HG03378 (cell line): ENCODE results near the gene STK4.

ENCODE experiments used
- ATAC-seq: cut with Tn5 transposase; IDR thresholded peaks from one replicate; pipeline ENCODE4 v1.9.1; 2021; ENCODE audit warnings: mild to moderate bottlenecking, moderate library complexity; ENCODE audit not compliant: unreplicated experiment

The STK4 gene

DNA sequence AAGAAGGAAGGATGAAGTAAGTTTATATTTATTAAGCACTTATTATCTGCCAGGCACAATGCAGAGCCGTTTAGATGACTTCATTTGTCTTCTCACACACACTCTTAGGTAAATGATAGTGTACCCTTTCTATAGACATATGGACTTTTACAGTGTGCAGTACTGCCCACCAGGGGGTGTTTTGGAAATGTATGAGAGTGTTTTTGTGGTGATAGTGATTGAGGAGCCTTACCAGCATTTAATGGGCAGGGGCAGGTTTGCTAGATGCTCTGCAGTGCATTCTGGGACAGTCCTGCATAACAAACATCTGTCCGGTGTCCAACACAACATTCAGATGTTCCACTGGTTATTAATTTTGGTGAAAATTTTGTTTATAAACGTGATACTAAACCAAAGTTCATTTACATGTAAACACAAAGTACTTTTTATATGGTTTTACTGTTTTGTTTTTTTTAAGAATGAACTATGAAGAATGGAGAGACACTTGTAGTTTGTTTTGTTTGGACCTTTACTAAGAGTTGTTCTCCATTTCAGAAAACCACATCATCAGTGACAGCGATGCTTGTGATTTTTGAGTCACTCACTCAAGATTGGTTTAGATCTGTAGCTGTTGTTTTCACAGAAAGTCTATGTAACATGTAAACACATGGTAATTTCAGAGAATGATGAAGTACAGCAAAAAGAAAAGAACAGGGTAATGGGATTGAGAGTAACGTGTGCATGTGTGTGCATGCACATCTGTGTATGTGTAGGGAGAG lies 114.7 kb downstream of the STK4 start:
- ATAC-seq: no peak

DNA sequence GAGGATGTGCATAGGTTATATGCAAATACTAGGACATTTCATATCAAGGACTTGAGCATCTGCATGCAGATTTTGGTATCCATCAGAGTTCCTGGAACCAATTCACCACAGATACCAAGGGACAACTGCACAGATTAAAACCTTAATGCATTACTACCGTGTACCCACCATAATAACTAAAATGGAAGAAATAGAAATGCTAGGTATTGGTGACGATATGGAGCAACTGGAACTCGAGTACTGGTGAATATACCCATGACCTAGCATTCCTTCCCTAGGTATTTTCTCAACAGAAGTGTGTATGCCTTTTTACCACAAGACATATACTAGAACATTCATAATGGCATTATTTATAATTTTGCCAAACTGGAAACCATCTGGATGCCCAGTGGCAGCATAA lies 116.2 kb downstream of the STK4 start:
- ATAC-seq: no peak

DNA sequence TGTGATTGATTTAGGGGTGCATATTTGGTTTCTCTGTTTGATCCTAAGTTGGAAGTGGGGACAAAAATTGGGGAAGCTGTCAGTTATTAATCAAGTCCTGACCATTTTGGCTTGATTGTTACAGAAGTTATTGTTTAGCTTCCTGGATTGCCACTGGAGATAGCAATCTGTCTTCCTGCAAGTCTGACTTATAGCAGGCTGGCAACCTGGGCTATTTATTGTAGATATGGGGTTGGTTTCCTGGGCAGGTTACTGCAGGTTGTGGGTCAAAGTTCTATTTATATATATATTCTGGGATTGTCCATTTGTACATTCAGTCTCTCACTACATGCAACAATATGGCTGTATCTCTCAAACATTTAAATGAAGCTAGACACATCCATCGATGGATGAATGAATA lies 116.8 kb downstream of the STK4 start:
- ATAC-seq: no peak

DNA sequence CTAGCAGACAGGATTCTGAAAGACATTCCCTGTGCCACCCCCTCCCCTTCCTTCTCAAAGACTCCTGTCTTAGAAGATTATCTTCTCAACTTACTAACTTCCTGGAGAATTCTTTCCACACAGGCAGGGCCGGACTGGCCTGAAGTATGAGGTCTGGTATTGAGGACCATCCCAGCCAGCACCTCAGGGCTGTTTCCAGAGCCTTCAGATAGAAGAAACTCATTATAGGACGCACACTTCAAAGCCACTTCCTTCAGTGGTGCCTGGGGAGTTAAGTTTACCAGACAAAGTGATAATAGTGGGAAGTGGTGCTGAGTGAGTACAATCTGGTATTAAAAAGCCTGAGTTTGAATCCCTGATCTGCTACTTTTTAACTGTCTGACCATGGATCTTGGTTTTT lies 119.0 kb downstream of the STK4 start:
- ATAC-seq: no peak

DNA sequence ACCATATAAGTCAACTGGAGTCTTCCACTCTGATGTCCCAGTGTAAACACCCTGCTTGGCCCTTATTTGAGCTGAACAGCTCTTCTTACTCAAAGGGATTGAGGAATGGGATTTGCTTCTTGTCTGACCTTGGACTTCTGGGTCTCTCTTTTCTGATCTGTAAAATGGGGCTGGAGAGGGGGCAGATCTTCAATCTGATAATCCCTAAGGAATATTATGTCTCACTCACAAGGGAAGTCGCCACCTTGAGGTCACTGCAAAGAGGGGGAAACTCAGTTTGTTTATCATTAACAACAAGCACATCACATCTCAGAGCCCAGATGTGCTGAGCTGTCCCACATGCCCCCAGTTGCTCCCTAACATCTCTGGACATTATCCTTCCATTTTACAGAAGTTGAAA lies 119.6 kb downstream of the STK4 start:
- ATAC-seq: no peak

DNA sequence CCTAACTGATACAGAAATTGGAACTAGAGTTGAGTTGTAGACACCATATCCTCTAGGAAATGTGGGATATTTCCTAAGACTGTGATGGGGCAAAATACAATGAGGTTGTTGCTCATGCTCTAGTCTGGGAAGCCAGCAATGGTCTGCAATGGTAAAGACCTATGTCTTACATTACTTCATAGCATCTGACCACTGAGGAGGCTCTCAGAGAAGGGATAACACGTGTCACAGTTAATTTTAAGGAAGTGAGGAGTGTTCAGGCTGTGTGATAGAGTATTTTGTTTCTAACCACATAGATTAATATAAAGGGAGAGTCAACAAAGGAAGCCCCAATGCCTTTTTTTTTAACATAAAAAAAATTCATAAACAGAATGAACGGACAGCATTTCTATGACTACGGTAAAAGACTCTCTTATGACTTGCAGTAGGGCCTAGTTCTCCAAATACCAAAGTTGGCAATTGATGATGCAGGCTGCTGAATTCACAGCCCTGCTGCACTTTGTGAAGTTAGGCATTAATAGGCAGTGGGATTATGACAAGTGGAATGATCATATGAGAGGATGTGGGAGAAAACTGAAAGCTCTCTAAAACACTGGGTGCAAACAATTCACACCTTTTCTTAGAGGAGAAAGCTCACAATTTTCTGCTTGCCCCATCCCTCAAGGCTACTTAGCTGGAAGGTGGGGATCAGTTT lies 120.9 kb downstream of the STK4 start:
- ATAC-seq: no peak

DNA sequence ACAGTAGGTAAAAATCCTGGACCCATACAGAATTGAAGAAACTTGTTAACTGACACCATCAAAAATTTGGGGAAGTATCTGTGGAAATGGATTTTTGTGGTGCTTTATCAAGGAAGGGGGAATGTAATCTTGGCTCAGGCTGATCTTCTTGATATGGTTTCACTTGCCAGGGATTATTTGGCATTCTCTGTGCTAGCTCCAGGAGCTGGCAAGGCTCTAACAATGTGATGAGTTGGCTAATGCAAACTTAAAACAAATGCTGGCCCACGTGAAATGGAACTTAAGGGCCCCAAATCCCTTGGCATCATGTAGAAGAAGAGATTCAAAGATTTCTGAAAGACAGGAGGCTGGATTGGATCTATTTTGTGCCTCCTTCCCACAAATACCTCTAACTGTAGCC lies 121.5 kb downstream of the STK4 start:
- ATAC-seq: no peak

DNA sequence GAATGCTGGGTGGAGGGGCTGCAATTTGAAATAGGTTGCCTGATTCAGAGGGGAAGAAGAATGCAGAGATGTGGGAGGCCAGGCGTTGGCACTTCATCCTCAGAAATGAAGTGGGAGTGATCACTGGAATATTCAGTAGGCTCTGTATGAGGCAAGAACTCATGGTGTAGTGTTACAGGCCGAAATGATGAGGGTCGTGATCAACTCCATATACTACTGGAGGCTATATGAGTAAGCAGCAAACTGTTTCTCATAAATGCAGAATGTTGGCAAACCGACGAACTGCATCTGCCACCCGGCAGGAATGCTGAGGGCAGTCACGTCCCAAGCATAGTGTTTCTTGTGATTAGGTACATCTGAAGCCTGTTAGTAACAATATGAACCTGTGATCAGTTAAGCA lies 121.9 kb downstream of the STK4 start:
- no peak for ATAC-seq

DNA sequence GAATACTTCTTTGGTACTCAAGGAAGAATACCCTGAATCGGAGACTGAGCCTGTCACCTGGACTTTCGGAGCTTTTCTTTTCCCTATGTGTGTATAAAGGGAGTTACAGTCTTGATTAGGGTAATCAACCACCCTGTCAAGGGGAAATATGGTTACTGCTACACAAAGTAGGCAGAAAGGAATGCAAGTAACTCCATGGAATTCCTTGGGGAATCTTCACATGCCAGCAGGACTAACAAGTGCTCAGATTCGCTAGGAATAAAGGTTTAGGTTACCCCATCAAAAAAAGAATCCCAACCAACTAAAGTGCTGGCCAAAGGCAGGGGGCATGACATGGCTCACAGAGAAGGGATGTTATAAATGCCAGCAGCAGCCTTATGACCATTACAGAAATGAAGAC lies 124.2 kb downstream of the STK4 start:
- no peak for ATAC-seq

DNA sequence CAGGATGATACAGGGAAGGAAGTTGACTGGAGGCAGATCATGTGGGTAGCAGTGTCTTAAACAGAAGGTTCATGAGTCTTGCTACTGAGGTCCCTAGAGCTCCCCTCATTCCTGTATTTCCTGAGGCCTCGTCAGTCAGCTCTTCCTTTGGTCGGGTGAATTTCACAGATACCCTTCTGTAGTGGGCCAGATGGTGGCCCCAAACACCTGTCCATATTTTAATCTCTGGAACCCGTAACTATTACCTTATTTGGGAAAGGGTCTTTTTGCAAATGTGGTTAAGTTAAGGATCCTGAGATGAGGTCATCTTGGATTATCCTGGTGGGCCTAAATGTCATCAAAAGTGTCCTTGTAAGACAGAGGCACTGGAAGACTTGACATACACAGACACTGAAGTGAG lies 125.1 kb downstream of the STK4 start:
- ATAC-seq: no peak

DNA sequence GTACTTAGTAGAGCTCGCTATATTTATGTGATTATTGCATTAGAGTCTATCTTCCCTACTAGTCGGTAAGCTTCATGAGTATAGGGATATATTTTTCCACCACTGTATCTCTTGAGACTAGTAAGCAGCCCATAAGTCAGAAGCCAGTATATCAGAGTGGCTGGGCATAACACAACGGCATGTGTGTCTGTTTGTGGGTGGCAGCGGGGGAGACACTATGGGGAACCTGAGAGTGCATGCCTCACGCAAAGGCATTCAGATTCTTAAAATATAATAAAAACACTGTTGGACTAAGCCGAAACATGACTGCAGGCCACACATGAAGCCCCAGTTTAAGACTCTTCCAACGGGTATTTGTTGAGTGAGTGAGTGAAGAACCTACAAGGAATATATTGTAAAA lies 126.6 kb downstream of the STK4 start:
- no peak for ATAC-seq

DNA sequence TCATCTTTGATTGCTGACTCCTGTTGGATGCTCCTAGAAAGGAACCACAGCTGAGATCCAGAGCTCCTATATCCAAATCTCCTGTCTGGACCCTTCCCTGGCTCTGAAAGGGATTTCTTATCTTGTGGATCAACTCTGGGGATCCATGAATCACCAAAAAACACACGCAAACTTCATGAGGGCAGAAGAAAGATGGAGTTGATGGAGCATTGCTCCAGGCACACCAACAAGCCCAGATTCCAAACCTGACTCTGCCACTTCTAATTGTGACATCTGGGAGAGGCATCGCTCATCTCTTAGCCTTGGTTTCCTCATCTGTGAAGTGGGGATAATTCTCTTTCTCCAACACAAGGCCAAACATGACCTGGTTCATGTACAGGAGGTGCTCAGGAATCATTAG lies 127.9 kb downstream of the STK4 start:
- ATAC-seq: no peak

DNA sequence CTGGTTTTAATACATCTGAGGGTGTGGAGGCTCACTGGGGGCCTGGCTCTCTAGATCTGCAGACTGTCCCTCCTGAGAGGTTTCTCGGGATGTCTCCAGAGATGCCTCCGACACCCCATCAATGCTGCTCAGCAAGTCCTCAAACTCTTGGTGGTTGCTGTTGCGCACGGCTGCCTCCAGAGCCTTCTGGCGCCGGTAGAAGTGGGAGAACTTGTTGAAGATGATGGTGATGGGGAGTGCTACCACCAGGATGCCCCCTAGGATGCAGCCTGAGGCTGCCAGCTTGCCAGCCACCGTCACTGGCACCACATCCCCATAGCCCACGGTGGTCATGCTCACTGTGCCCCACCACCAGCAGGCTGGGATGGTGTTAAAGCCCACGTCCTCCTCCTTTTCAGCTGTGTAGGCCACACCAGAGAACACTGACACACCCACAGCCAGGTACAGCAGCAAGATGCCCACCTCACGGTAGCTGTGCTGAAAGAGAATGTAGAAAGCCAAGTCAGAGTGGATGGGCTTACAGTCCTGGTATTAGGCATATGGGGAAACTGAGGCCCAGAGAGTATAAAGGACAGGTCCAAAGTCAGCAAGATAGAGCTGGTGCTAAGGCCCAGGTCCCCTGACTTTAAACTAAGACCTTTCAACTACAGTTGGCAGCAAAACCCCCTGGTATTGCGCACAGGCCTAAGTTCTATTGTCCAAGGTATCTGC lies 128.7 kb downstream of the STK4 start:
- no peak for ATAC-seq

DNA sequence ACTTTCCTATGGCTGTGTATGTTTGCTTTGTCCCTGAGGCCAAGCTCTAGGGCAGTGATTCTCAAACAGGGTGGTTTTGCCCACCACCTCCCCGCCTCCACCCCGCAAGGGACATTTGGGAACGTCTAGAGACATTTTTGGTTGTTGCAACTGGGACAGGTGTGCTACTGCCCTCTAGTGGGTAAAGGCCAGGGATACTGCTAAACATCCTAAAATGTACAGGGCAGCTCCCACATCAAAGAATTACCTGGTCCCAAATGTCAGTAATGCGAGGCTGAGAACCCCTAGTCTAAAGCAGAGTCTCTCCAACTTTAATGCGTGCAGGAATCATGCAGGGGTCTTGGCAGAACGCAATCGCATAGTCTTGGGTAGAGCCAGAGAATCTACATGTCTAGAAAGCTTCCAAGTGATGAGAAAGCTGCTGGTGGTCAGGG lies 129.5 kb downstream of the STK4 start:
- no peak for ATAC-seq

DNA sequence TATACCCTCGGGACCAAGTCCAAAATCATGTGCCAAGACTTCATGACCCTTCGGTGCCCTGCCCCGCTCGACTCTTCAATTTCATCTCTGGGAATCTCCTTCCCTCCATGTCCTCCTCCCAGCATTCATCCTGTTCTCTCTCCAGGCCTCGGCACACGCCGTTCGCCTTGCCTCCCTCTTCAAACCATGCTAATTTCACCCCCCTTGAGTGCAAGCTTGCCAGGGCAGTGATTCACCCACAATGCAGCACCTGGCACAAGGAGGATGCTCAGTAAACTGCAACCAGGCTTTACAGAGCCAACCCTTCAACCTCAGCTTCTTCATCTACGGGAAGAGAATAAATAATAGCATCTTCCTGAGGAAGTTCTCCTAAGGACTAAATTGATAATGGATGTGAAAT lies 130.5 kb downstream of the STK4 start:
- ATAC-seq: no peak

DNA sequence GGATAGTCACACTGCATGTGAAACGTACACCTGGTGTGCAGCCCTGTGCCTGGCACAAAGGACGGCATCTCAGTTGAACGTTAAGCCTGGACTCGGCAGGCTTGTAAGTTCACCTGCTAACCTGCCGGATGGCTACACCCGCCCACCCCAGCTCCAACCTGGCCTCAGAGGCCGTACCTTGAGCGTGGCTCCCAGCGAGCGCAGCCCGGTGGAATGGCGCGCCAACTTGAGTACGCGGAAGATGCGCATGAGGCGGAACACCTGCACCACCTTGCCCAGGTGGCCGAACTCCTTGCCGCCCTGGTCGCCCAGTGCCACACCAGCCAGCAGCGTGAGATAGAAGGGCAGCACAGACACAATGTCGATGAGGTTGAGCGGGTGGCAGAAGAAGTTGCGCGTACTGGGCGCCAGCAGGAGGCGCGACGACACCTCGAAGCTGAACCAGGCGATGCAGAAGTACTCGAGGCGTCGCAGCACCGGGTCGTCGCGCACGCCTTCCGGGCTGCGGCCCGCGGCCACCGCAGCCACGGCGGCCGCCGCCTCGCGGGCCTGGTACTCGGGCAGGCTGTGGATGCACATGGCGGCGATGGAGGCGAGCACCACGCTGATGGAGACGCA lies 131.3 kb downstream of the STK4 start:
- no peak for ATAC-seq

DNA sequence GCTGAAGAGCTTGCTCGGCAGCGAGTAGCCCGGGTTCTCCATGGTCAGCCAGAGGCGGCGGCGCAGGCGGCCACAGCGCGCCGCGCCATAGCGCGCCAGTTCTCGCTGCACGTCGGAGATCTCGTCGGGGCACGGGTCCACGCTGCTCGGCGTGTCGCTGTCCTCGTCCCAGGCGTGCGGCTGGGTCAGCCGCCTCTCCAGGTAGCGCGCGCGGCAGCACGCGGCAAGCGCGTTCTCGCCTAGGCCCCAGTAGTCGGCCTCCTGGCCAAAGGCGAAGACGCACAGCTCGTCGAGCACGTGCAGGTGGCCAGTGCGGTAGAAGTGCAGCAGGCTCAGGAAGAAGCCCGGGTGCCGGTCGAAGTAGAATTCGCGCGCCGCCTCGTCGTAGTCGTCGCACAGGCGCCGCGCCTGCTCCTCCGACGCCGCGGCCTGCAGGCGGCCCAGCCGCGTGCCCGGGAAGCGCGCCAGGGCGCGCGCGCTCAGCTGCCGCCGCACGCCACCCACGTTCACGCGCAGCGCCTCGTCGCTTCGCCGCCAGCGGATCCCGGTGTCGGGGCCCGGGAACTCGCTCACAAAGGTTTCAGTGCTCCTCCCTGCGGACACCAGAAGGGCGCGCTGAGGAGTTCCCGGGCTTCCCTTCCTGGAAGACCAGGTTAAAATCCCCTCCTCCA lies 131.9 kb downstream of the STK4 start:
- ATAC-seq: no peak

DNA sequence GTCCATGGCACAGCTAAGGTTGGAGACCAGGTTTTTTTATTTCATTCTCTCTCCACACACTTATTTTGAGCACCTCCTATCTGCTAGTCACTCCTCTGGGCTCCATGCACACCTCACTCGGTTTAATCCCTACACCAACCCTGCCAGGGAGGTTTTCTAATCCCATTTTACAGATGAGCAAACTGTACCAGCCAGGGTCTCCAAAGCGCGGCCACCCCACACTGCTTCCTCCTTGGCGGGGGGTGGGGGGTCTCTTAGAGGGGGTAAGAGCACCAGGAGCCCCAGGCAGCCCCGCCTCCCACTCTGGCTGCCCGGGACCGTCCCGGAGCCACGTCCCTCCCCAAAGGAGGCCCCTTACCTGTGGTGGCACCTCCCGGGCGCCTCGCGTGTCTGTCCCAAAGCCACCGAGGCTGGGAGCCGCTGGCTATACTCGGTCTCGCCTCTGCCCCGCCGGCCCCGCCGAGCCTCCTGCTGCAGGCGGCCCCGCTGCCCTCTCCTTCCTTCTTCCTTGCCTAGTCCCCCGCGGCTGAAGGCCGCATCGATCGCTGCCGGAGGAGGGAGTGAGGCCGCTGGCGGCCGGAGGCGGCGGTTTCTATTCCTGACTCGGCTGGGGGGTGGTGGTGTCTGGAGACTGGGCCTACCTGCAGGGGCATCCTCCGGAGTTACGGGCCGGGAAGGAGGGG lies 134.4 kb downstream of the STK4 start, which contains the start of gene KCNS1:
Gene KCNS1 (minus strand): TSS at position 565 of the 683 bp plus-strand sequence. CDS start 1,891 bp downstream, outside the sequence.
- ATAC-seq: no peak

DNA sequence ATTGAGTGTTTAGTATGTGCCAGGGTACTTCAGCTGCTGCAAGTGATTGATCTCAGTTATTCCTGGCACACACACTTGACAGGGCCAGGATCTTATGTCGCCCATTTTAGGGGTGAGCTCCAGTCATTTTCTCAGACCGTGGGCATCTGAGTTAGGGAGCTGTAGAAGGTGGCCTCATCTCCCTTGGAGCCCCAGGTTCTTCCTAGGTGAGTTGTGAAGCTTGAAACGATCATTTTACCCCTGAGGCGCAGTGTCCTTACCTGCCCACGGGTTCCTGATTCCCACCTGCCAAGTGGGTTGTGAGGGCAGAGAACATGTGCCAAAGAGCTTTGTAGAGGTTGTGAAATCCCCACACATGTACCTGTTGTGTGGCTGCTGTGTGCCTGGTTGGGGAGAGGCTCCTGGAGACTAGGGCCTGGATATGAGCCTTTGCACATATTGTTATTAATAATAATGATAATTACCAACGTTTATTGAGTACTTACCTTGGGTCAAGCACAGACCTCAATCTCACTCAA lies 135.1 kb downstream of the STK4 start:
- no peak for ATAC-seq

DNA sequence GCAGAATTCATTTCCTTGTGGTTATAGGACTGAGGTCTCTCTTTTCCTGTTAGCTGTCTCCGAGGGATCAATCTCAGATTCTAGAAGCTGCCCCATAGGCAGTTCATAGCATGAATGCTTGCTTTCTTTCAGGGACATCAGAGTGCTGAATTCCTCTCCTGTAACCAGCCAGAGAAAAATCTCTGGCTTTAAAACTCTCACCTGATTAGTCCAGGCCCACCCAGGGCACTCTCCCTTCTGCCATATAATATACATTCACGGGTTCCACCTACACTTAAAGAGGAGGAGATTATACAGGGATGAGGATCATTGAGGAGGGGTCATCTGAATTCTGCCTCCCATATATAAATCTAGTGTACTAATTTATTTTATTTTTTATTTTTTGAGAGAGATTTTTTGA lies 136.8 kb downstream of the STK4 start:
- ATAC-seq: no peak
